Common myeloid progenitor, CD34-positive (primary cell): ENCODE data around the gene CLDN18.

ENCODE experiments used
- CTCF ChIA-PET: fragments of 350-600 bp; sonication (Branson Sonifier 250); formaldehyde crosslinking; loops from one replicate; lab custom pipeline; 2021; ENCODE audit warnings: antibody characterized with exemption; lab: Charles Lee
- POLR2A ChIA-PET: fragments of 350-600 bp; sonication (Branson Sonifier 250); formaldehyde crosslinking; loops from one replicate; lab custom pipeline; 2021; ENCODE audit warnings: antibody characterized with exemption; lab: Charles Lee
- DNase-seq, 3 donors: peaks; one replicate each; pipeline versions ENCODE4 v3.0.0 to v3.0.0-alpha.2; 2013
- H3K27ac ChIP-seq, 2 experiments: 1 replicate in 1 of 2; 2 replicates in 1 of 2; pipeline ENCODE4 v1.7.0; 2013; ENCODE audit warnings: inconsistent platforms in 2 of 2, low read length in 2 of 2, mild to moderate bottlenecking in 2 of 2, low read depth in 1 of 2, moderate library complexity in 1 of 2; ENCODE audit not compliant: severe bottlenecking in 2 of 2, insufficient read depth in 1 of 2, poor library complexity in 1 of 2
- H3K27me3 ChIP-seq, 5 experiments: replicated peaks in 2 of 5; 1 replicate in 3 of 5; 2 replicates in 2 of 5; pipeline versions ENCODE4 v1.6.1 to v1.7.0; 2013; ENCODE audit warnings: low read length in 4 of 5, mild to moderate bottlenecking in 2 of 5, moderate library complexity in 2 of 5, inconsistent platforms in 1 of 5; ENCODE audit not compliant: insufficient read depth in 5 of 5, control insufficient read depth in 4 of 5
- H3K36me3 ChIP-seq, 4 experiments: 1 replicate in 2 of 4; 2 replicates in 2 of 4; pipeline versions ENCODE4 v1.6.1 to v1.7.0; 2013; ENCODE audit warnings: low read length in 3 of 4, control low read depth in 1 of 4, mild to moderate bottlenecking in 1 of 4; ENCODE audit not compliant: control insufficient read depth in 4 of 4, insufficient read depth in 4 of 4
- H3K4me1 ChIP-seq, 4 experiments: 1 replicate in 3 of 4; 2 replicates in 1 of 4; pipeline versions ENCODE4 v1.6.1 to v1.7.1; 2013; ENCODE audit warnings: low read length in 3 of 4, mild to moderate bottlenecking in 3 of 4, control low read depth in 1 of 4, inconsistent platforms in 1 of 4, moderate library complexity in 1 of 4; ENCODE audit not compliant: control insufficient read depth in 4 of 4, insufficient read depth in 4 of 4; ENCODE audit errors: control extremely low read depth in 1 of 4
- H3K4me3 ChIP-seq, 7 experiments: 1 replicate in 4 of 7; 2 replicates in 3 of 7; pipeline versions ENCODE4 v1.5.1 to v1.7.0; 2013; ENCODE audit warnings: mild to moderate bottlenecking in 7 of 7, low read length in 6 of 7, moderate library complexity in 6 of 7, inconsistent platforms in 2 of 7, low read depth in 2 of 7, control low read depth in 1 of 7; ENCODE audit not compliant: insufficient read depth in 4 of 7, control insufficient read depth in 1 of 7; ENCODE audit errors: extremely low read depth in 1 of 7
- H3K9me3 ChIP-seq, 5 experiments: 1 replicate in 4 of 5; 2 replicates in 1 of 5; pipeline versions ENCODE4 v1.6.1 to v1.7.1; 2013; ENCODE audit warnings: low read length in 4 of 5, mild to moderate bottlenecking in 2 of 5, inconsistent platforms in 1 of 5, low read depth in 1 of 5, moderate library complexity in 1 of 5; ENCODE audit not compliant: control insufficient read depth in 4 of 5, insufficient read depth in 2 of 5; ENCODE audit errors: control extremely low read depth in 1 of 5
- WGBS: methylation state at CpG from one replicate; pipeline ENCODE4 v1.1.5; 2013; ENCODE audit not compliant: insufficient coverage; 5-methylcytosine and 5-hydroxymethylcytosine counted together

Gene CLDN18

GRCh38 chr3:138023754-138024153 is 13.8 kb downstream of the CLDN18 start:
- Histone ChIP-seq H3K27ac (no peak overlapping the region), H3K27me3 (no peaks in the 10 kb centered on the region), H3K36me3 (no peaks in the 10 kb centered on the region), H3K9me3 (no peaks in the 10 kb centered on the region), H3K4me1 (no peaks in the 10 kb centered on the region), H3K4me3 (no peak overlapping the region)
- ChIA-PET POLR2A (interaction anchor here (0.6 kb wide), 1 partner anchor 8 kb away, joined by 3 read pairs; no protein-coding TSS in a partner anchor), CTCF (no interaction called here)
- WGBS = 100% methylated on average over 2 of the region's 4 CpGs
- DNase-seq = no peak

- Histone ChIP-seq H3K27me3 (no peaks in the 10 kb centered on the region), H3K9me3 (no peaks in the 10 kb centered on the region), H3K27ac (no peak overlapping the region), H3K36me3 (no peaks in the 10 kb centered on the region), H3K4me1 (no peaks in the 10 kb centered on the region), H3K4me3 (no peak overlapping the region)
- POLR2A ChIA-PET = no interaction called here
- DNase-seq = no peak
- CTCF ChIA-PET = no interaction called here
Observed at GRCh38 chr3:138025553-138025952, 15.6 kb downstream of the CLDN18 start.

- POLR2A ChIA-PET = no interaction called here
- no peaks in the 10 kb centered on the region for H3K27me3 ChIP-seq
- CTCF ChIA-PET = interaction anchor here (1.6 kb wide), 1 partner anchor 26 kb away, joined by 3 read pairs; no protein-coding TSS in a partner anchor
- no peaks in the 10 kb centered on the region for H3K36me3 ChIP-seq
- H3K4me3 ChIP-seq = no peak overlapping the region
- no peaks in the 10 kb centered on the region for H3K4me1 ChIP-seq
- no peak for DNase-seq
- 100% methylated on average over 2 of the region's 5 CpGs for WGBS
- no peak overlapping the region for H3K27ac ChIP-seq
- no peaks in the 10 kb centered on the region for H3K9me3 ChIP-seq
Observed at GRCh38 chr3:138027821-138028220, 17.9 kb downstream of the CLDN18 start.

GRCh38 chr3:138030734-138031280 is 20.8 kb downstream of the CLDN18 start:
- Histone ChIP-seq H3K9me3 (no peaks in the 10 kb centered on the region), H3K27ac (no peak overlapping the region), H3K36me3 (no peaks in the 10 kb centered on the region), H3K27me3 (no peaks in the 10 kb centered on the region), H3K4me1 (no peaks in the 10 kb centered on the region), H3K4me3 (no peak overlapping the region)
- ChIA-PET POLR2A (no interaction called here), CTCF (interaction anchor here (1.2 kb wide), 1 partner anchor 9 kb away, joined by 3 read pairs; no protein-coding TSS in a partner anchor)
- WGBS = 94% methylated on average over 10 of the region's 11 CpGs
- no peak for DNase-seq

GRCh38 chr3:138031536-138031935 is 21.6 kb downstream of the CLDN18 start:
- Histone ChIP-seq H3K9me3 (no peaks in the 10 kb centered on the region), H3K27ac (no peak overlapping the region), H3K4me3 (no peak overlapping the region), H3K4me1 (no peaks in the 10 kb centered on the region), H3K36me3 (no peaks in the 10 kb centered on the region), H3K27me3 (no peaks in the 10 kb centered on the region)
- ChIA-PET CTCF (interaction anchor here (1.2 kb wide), 1 partner anchor 8 kb away, joined by 3 read pairs; no protein-coding TSS in a partner anchor), POLR2A (no interaction called here)
- no peak for DNase-seq
- WGBS = 100% methylated on average over 1 of the region's 3 CpGs

- 100% methylated on average over 3 of the region's 3 CpGs for WGBS
- no peak overlapping the region for H3K4me3 ChIP-seq
- CTCF ChIA-PET = no interaction called here
Observed at GRCh38 chr3:138032567-138032966, 22.6 kb downstream of the CLDN18 start.

GRCh38 chr3:138033202-138033691 is 23.3 kb downstream of the CLDN18 start:
- Histone ChIP-seq H3K27ac (no peak overlapping the region), H3K9me3 (no peaks in the 10 kb centered on the region), H3K36me3 (no peaks in the 10 kb centered on the region), H3K4me1 (no peaks in the 10 kb centered on the region), H3K27me3 (no peaks in the 10 kb centered on the region), H3K4me3 (no peak overlapping the region)
- DNase-seq = no peak
- ChIA-PET CTCF (no interaction called here), POLR2A (no interaction called here)
- WGBS = no CpG with 5 or more reads among the region's 2 CpGs

More at GRCh38 chr3:138032567-138032966, 22.6 kb downstream of the CLDN18 start:
- Histone ChIP-seq H3K4me1 (no peaks in the 10 kb centered on the region), H3K9me3 (no peaks in the 10 kb centered on the region), H3K36me3 (no peaks in the 10 kb centered on the region), H3K27ac (no peak overlapping the region), H3K27me3 (no peaks in the 10 kb centered on the region)
- DNase-seq = no peak
- POLR2A ChIA-PET = no interaction called here
